Inflammatory macrophage treated with lipopolysaccharide for 1 hour (primary cell): ENCODE results near the gene SNTG2.
"Not testable (repeated sequence)": the region's sequence is repeated elsewhere in the genome, so short reads cannot be mapped to it uniquely, and the experiment has no call there.

ENCODE experiments used
- DNase-seq, 2 donors: peaks; one replicate each; pipeline ENCODE4 v3.0.0-alpha.2; 2020 to 2022

Gene SNTG2

GRCh38 chr2:1394709-1395408, 444.2 kb downstream of the SNTG2 start:
- DNase-seq, result no peak

DNA sequence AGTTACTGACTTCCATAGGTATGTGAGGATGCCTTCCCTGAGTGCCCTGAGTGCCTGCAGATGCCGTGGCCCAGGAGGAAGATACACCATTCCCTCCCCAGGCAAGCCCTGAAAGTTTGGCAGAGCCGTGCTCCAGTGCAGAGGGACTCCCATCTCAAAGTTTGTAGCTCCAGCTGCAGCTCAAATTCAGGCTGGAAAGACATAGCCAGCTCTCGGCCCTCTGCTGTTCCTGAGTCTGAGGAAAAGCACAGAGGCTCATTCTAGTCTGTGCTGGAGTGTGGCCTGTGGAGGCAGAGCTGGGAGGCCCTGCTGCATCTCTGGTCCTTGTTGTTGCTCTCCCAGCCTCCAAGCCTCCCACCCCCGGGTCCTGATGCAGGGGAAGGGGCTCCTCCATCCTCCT, 446.7 kb downstream of the SNTG2 start:
- no peak for DNase-seq

- no peak for DNase-seq
Observed at GRCh38 chr2:1398191-1398590, 447.5 kb downstream of the SNTG2 start.

DNA sequence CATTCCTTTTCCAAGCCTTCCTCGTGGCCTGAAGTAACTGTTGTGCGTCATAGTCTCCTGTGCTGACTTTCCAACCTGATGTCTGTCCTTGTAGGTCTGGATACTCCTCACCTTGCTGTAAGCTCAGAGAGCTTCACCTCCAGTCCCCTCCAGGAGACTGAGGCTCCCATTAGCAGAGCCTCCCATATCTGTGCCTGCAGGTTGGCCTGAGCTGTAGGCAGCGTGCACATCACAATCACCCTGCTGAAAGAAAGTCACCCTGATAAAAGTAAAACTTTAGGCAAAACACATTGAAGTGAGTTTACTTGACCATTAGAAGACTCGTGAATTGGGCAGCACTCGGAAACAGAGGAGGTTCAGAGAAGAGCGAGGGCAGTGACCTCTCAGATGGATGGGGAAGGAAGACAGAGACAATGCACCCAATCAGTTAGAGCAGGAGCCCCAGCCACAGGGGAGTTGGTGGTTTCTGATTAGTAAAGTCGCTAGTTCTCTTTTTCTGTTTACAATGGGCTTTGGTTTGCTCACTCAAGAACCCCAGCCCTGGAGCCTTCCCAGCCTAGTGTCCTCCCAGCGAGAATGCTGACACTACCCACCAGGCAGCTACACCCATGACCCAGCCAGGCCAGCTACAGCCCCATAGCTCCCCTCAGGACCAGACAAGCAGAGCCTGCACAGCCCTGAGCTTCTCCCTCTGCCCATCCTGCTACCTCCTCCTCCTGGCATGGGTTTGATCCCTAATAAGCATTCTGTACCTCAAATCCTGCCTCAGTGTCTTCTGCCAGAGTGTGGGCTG, 450.5 kb downstream of the SNTG2 start:
- DNase-seq, result no peak

DNA sequence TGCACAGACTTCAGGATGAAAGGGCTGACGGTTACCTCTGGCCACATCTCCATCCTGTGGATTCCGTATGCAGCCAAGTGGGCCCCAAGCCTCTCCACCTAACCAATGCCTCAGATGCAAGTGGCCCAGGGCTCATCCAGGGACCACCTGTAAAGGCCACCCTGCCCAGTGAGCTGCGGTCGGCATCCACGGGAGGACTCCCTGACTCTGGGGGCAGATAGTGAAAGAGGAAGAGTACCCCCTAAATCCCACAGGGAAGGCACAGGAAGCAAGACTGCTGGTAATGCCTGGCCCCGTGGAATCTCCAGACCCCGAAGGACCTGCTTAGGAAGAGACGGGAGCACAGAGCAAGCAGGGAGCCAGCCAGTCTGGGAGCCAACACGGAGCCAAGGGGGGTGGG, 451.4 kb downstream of the SNTG2 start:
- no peak for DNase-seq

DNA sequence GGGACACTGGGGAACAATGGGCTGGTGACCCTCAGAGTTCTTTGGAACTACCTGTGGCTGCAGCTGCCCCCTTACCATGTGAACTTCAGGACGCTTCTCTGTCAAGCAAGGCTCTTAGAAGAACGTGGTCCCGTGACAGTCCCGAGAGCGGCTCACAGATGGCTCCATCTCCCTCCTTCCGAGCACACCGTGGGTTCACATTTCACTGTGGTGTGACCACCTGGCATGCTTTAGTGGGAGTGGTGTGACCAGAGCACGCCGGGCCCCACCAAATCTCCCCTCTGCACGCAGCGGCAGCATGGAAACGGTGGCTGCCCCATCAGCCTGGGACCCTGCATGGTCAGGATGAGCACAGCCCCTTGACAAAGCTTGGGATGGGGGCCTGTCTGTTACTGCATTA, 452.9 kb downstream of the SNTG2 start:
- DNase-seq, result no peak

- DNase-seq, result no peak
Observed at GRCh38 chr2:1405124-1405523, 454.5 kb downstream of the SNTG2 start.

DNA sequence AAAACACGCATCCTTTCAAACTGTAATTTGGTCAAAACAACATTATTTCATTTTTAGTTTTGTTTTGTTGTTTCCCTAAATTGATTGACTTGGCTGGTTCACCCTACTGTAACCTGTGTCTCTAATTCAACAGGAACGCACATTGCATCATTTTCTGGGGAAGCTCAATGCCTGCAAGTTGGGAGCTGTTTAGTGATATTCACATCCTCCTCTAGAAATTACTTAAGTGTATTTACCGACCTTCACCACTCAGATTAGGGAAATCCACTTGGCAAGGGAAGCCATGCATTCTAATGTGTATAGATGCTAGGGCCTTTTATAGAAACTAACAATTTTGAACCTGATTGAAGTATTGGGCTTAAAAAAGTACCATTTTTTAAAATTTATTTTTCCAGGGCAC, 455.3 kb downstream of the SNTG2 start:
- DNase-seq, result no peak

DNA sequence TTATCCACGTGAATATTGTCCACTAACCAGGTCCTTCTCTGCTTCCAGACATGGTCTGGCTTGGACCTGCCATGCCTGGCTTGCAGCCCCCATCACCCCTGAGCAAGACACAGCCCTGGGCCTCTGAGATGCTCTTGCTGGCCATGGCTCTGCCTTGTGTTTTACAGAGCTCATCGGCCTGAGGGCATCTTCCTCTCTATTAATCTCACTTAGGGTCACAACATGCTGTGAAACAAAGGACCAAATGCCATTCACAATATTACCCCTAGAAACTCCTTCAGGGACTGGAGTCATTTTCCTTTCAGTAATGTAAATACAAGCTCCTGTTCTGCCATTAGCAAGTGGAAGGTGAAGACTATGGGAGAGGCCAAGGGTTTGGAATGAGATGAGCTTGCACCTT, 455.8 kb downstream of the SNTG2 start:
- no peak for DNase-seq

DNA sequence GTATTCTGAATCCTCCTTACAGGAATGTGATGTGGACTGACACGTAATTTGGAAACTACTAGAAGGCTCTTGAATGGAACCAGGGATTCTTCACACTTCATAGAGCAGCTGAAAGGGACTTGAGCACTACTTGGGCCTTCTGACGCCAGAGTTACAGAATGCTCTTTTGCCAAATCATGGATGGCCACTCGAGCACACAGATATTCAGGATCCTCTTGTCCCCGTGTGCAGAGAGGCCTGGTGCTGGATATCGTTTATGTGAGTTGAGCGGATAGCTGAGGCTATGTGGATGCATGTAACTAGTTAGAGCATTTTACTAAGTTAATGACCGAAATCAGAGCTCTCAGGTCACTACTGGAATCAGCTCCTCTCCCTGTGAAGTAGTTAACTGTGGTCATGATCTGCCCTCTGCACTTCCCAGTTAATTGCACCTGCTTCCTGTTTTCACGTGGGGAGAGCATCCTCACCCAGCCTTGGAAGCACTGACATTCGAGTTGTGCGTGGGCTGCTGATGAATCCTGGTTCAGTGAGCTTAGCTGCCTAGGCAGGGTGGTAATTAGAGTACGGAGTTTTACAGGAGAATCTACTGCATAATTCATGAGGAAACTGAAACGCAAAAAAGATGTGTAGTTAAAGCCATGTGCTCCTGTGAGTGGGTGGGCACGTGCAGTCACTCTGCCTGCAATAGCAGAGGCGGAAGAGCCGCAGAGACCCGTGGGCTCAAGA, 457.5 kb downstream of the SNTG2 start:
- DNase-seq, result no peak

- no peak for DNase-seq
Observed at GRCh38 chr2:1413156-1413710, 462.6 kb downstream of the SNTG2 start, which contains the start of gene TPO. Gene TPO, plus strand, starts transcription at chr2:1413463. Its CDS starts 946 bp downstream, at chr2:1414409.

- no peak for DNase-seq
Observed at GRCh38 chr2:1414121-1414520, 463.5 kb downstream of the SNTG2 start.

- not testable (repeated sequence) for DNase-seq
Observed at GRCh38 chr2:1414901-1415300, 464.3 kb downstream of the SNTG2 start.

GRCh38 chr2:1415501-1415900, 464.9 kb downstream of the SNTG2 start:
- no peak for DNase-seq
